GM19452 (cell line): ENCODE results near the gene ZC3H12A.
"Not testable (repeated sequence)": the region's sequence is repeated elsewhere in the genome, so short reads cannot be mapped to it uniquely, and the experiment has no call there.

ENCODE experiments used
- ATAC-seq: cut with Tn5 transposase; IDR thresholded peaks from one replicate; pipeline ENCODE4 v1.9.1; 2021; ENCODE audit not compliant: unreplicated experiment

Gene ZC3H12A

GRCh38 chr1:37498872-37499617, 24.7 kb downstream of the ZC3H12A start:
- ATAC-seq, result no peak

GRCh38 chr1:37501661-37502060, 27.3 kb downstream of the ZC3H12A start:
- ATAC-seq, result no peak

- ATAC-seq, result no peak
Measured at GRCh38 chr1:37502104-37502503, 27.7 kb downstream of the ZC3H12A start.

- not testable (repeated sequence) for ATAC-seq
Measured at GRCh38 chr1:37502791-37503190, 28.4 kb downstream of the ZC3H12A start.

GRCh38 chr1:37506740-37507139, 32.4 kb downstream of the ZC3H12A start:
- no peak for ATAC-seq

GRCh38 chr1:37509181-37509580, 34.8 kb downstream of the ZC3H12A start:
- no peak for ATAC-seq

- ATAC-seq, result no peak
Measured at GRCh38 chr1:37513795-37514349, 39.5 kb downstream of the ZC3H12A start.

- ATAC-seq, result peak; percentile 88
Measured at GRCh38 chr1:37514350-37515184, 40.2 kb downstream of the ZC3H12A start, which contains the start of gene MEAF6. Gene MEAF6, minus strand, starts transcription at chr1:37514766. Its CDS starts 20 bp downstream, at chr1:37514746.

GRCh38 chr1:37515185-37516034, 41.0 kb downstream of the ZC3H12A start:
- ATAC-seq, result no peak

GRCh38 chr1:37517569-37517968, 43.2 kb downstream of the ZC3H12A start:
- ATAC-seq, result no peak

- not testable (repeated sequence) for ATAC-seq
Measured at GRCh38 chr1:37518241-37518640, 43.9 kb downstream of the ZC3H12A start.

- not testable (repeated sequence) for ATAC-seq
Measured at GRCh38 chr1:37518929-37519328, 44.5 kb downstream of the ZC3H12A start.

- no peak for ATAC-seq
Measured at GRCh38 chr1:37519613-37520012, 45.2 kb downstream of the ZC3H12A start.

- not testable (repeated sequence) for ATAC-seq
Measured at GRCh38 chr1:37529888-37530287, 55.5 kb downstream of the ZC3H12A start.

- ATAC-seq, result not testable (repeated sequence)
Measured at GRCh38 chr1:37532418-37533156, 58.2 kb downstream of the ZC3H12A start.

- ATAC-seq, result no peak
Measured at GRCh38 chr1:37533317-37534093, 59.1 kb downstream of the ZC3H12A start.
